ENCODE data around the gene GMDS.

- no peak for TF ChIP-seq JUN (IDR thresholded peaks at IDR 0.05; ENCODE audit: borderline replicate concordance, insufficient read depth, insufficient read length, low read depth)
- TF ChIP-seq CTCF (IDR thresholded peaks at IDR 0.05; ENCODE audit: extremely low read depth in 1 of 2, insufficient read depth in 1 of 2, low read depth in 1 of 2, low read length in 2 of 2), result no peak
- no peak for TF ChIP-seq MAX (IDR thresholded peaks at IDR 0.05; ENCODE audit: insufficient read depth, insufficient read length)
- no peak for TF ChIP-seq POLR2AphosphoS5 (IDR thresholded peaks at IDR 0.05; ENCODE audit: insufficient read depth, low read depth, low read length)
- no peak for TF ChIP-seq EZH2 (IDR thresholded peaks at IDR 0.05; ENCODE audit: borderline replicate concordance, low read depth, low read length, severe bottlenecking)
- TF ChIP-seq POLR2A (IDR thresholded peaks at IDR 0.05; ENCODE audit: low read depth, low read length), result no peak
- no peak for TF ChIP-seq FOS (IDR thresholded peaks at IDR 0.05; ENCODE audit: borderline replicate concordance, insufficient read depth, low read length)
- no peak for TF ChIP-seq MYC (IDR thresholded peaks at IDR 0.05; ENCODE audit: low read depth, low read length)
These were observed 410.5 kb downstream of the GMDS start for GRCh38 chr6:1834646-1835516.

All from endothelial cell of umbilical vein (primary cell).